ENCODE results near the gene TNFSF8.

GRCh38 chr9:114900942-114901802 lies 29.2 kb downstream of the TNFSF8 start:
- TF ChIP-seq POLR2A (IDR thresholded peaks at IDR 0.05; ENCODE audit: low read depth, low read length) (no peak), POLR2AphosphoS5 (IDR thresholded peaks at IDR 0.05; ENCODE audit: low read depth, low read length) (no peak), TAF1 (IDR thresholded peaks at IDR 0.05; ENCODE audit: low read depth, low read length) (no peak), PAX5 (IDR thresholded peaks at IDR 0.05; ENCODE audit: insufficient read depth, low read length, severe bottlenecking) (no peak), SPI1 (IDR thresholded peaks at IDR 0.05; ENCODE audit: low read depth, low read length) (no peak), POU2F2 (IDR thresholded peaks at IDR 0.05; ENCODE audit: low read depth, low read length) (no peak)

Data from GM12891 (cell line).